ENCODE measurements around the gene SAFB2.

The SAFB2 gene

GRCh38 chr19:5622465-5623396 is at the start of gene SAFB2, which contains the start of gene SAFB:
Gene SAFB2 (minus strand): TSS chr19:5622776. CDS start chr19:5622715, 61 bp downstream.
Gene SAFB (plus strand): TSS chr19:5623083. CDS start chr19:5623206, 123 bp downstream.
- peak; percentile 99 for DNase-seq (ENCODE audit: low read depth)

- no peak for DNase-seq (ENCODE audit: low read depth)
These were observed 49.0 kb upstream of the SAFB2 start for GRCh38 chr19:5671600-5671999.

DNA sequence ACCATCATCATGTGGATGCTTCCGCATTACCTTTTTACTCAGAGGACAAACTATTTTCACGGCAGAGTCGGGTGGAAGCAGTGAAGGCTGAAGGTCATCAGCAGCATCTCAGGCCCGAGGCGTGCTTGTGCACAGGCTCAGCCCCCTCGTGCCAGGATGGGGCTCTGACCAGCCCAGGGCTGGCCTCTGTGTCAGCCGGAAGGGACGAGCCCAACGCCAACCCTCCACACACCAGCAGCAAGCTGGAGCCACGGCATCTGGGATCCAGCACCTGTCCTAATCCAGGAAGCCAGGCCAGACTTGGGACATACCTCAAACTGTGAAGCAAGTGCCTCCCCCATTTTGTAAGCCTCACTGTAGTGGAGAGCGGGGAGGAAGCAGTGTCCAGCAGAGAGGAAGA is 46.6 kb upstream of the SAFB2 start:
- DNase-seq (ENCODE audit: low read depth): no peak

- no peak for DNase-seq (ENCODE audit: low read depth)
These were observed 45.2 kb upstream of the SAFB2 start for GRCh38 chr19:5667751-5668271.

GRCh38 chr19:5666921-5667610 is 44.5 kb upstream of the SAFB2 start:
- no peak for DNase-seq (ENCODE audit: low read depth)

DNA sequence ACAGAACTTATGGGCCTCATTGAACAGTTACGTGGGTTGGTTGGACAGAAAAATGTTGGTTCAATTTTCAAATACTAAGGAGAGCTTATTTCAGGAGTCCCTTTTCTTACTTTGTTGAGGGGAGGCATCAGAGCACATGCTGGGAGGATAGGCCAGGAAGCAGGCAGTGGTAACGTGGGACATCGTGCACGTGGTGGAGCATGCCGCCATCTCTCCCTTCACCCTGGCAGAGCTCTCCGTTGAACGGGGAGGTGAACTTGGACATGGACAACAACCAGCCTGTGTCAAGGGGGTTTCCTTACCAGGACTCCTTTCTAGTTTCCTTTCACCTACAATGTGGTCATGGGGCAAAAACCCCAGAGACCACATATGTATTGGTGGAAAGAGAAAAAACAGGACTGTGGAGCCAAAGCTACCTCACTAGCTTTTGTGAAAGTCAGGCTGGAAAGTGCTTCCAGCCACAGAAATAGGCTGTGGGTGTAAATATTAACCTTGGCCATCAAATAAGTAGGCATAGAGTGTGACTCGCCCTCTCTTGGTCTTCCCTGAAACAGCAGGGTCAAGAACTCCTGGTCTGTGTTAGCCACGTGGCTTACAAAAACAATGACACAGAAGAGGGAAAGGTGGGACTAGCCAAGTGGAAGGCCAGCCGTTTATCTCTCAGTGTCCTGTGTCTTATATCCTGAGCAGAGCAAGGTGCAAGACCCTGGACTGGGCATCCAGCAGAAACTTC is 43.4 kb upstream of the SAFB2 start:
- DNase-seq (ENCODE audit: low read depth): peak; percentile 76

- no peak for DNase-seq (ENCODE audit: low read depth)
These were observed 41.9 kb upstream of the SAFB2 start for GRCh38 chr19:5664515-5664914.

- DNase-seq (ENCODE audit: low read depth): no peak
These were observed 41.3 kb upstream of the SAFB2 start for GRCh38 chr19:5663904-5664303.

- no peak for DNase-seq (ENCODE audit: low read depth)
These were observed 38.9 kb upstream of the SAFB2 start for GRCh38 chr19:5661483-5661882.

DNA sequence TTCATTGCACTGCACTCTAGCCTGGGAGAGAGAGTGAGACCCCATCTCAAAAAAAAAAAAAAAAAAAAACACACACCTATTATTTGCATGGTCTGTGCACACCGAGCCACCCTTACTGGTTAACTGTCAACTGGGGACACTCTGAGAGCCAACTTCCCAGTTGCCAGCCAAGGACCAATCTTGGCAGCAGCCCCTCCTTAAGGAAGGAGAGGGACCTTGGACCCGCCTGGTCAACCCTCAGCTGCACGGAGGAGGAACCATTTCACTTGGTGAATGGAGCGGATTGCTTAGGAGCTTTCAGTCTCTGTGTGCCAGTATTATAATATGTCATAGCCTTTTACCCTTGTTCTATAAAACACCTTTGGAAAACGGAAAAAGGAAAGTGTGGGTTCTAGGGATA is 32.8 kb upstream of the SAFB2 start:
- no peak for DNase-seq (ENCODE audit: low read depth)

GRCh38 chr19:5654931-5655330 is 32.4 kb upstream of the SAFB2 start:
- no peak for DNase-seq (ENCODE audit: low read depth)

DNA sequence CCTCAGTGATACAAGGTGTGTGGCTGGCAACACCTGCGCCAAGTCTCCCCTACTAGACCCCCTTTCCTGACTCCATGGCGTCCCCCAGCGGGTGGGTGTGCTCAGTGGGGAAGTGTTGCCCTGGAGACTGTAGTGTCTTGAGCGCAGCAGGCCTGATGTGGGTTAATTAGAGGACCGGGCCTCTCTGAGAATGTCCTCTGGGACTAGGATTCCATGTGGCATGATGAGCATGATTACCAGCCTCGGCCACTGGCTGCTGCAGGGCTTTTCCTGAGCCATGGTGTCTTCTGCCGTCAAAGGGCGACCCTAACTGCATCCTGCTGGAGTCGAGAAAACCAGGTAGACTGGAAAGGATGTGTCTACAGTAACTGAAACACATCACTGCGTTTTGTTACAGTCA is 29.7 kb upstream of the SAFB2 start:
- no peak for DNase-seq (ENCODE audit: low read depth)

- DNase-seq (ENCODE audit: low read depth): no peak
These were observed 28.8 kb upstream of the SAFB2 start for GRCh38 chr19:5651361-5651760.

DNA sequence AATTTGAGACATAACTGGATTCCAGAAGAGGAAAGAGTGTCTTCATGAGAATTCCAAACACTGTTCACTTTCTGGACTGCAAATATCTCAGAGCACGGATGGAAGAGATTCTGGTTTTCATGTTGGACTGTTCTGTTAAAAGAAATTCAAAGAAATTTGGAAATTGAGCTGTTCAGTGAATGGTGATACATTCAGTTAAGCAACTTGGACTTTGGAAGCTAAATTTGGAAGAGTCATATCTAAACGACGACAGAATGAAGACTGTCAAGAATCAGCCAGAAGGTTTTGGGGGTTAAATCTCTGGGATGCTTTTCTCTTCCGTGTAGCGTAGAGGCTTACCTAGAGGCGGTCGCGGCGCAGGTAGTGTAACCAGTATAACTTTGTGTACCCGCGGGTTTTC is 25.9 kb upstream of the SAFB2 start:
- DNase-seq (ENCODE audit: low read depth): no peak

DNA sequence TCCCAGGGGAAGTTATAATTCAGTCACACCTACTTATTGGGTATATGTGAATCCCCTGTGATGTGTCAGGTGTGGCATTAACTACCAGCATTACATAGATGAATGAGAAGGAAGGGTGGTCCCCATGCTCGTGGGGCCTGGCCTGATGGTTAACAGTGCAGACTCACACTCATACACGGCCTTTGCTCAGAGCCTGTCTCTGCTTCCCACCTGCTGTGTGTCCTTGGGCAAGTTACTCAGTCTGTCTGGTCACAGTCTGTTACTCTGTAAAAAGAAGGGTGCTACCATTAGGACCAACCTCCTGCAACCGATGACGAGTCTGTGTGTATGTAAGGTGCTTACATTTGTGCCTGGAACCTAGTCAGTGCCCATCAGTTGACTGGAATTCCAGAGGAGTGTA is 24.1 kb upstream of the SAFB2 start:
- no peak for DNase-seq (ENCODE audit: low read depth)

DNA sequence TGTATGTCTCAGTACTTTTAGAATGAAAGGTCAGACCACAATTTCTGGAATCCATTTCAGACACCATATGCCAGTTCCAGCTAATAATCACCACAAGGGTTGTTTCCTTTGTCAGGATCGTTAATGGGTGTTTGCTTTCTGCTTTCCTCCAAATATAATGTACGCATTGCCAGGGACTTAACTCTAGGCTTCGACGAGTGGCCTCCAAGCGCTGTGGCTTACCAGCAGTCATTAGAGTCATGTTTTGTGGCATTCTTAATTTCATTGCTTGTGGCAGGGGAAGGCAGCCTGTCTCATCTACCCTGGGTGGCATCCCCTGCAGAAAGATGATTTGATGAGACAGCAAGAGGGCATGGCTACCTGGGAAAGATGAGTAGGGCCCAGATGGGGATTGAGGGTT is 22.8 kb upstream of the SAFB2 start:
- DNase-seq (ENCODE audit: low read depth): no peak

DNA sequence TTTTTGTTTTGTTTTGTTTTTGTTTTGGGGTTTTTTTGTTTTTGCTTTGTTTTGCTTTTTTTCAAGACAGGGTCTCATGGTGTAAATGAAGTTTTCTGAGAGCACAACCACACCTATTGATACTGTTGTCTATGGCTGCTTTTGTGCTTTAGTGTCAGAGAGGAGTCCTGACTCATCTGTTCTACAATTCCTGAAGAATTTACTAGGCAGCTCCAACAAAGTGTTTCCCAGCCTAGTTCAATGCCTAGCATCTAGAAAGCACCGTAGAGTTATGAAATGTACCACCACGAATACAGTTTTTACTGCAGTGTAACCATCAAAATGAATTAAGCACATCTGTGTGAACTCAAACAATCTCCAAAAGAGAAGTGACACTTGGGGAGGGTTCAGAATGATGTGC is 21.5 kb upstream of the SAFB2 start:
- DNase-seq (ENCODE audit: low read depth): peak; percentile 48

GRCh38 chr19:5643060-5643459 is 20.5 kb upstream of the SAFB2 start:
- DNase-seq (ENCODE audit: low read depth): no peak

DNA sequence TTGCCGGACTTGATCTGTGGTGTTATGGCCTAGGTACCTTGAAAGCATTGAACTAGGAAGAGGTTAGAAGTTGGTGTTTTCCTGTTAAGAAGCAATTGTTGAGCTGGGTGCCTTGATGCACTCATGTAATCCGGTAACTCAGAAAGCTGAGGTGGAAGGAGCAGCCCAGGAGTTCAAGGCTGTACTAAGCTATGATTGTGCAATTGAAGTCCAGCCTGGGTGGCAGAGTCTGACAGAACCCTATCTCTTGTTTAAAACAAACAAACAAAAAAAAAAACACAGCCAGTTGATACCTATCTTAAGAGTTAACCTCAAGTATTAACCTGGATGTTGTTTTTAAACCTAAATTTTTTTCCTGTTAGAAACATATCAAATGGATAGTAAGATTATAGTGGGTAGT is 19.6 kb upstream of the SAFB2 start:
- DNase-seq (ENCODE audit: low read depth): no peak

GRCh38 chr19:5641171-5641570 is 18.6 kb upstream of the SAFB2 start:
- no peak for DNase-seq (ENCODE audit: low read depth)

DNA sequence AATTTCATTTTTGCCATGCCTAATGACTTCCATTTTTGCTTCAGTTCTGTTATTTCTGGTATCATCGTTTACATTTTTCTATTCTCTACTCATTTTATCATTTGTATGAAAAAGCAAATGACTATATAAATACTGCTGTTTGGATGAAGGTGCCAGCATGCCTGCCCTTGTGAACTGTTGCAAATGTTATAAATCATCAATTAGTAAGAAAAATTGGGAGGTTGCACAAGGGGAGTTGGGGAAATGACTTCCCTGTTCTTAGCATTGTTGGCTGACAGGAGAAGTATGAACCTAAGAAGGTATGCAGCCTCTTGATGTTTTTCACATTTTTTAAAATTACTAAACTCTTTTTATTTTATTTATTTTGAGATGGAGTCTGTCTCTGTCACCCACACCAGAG is 15.4 kb upstream of the SAFB2 start:
- peak; percentile 50 for DNase-seq (ENCODE audit: low read depth)

- no peak for DNase-seq (ENCODE audit: low read depth)
These were observed 12.9 kb upstream of the SAFB2 start for GRCh38 chr19:5635427-5635826.
